CD4-positive, alpha-beta T cell treated with Interleukin-4 for 4 hours (primary cell): ENCODE data around the gene FNDC10.
A peak's percentile ranks its signal among the peaks of the same experiment; 100 is the strongest.
"Not testable (repeated sequence)": the region's sequence is repeated elsewhere in the genome, so short reads cannot be mapped to it uniquely, and the experiment has no call there.

Experiments used
- DNase-seq: peaks from one replicate; pipeline ENCODE4 v3.0.0-alpha.2; 2020

Gene FNDC10

DNA sequence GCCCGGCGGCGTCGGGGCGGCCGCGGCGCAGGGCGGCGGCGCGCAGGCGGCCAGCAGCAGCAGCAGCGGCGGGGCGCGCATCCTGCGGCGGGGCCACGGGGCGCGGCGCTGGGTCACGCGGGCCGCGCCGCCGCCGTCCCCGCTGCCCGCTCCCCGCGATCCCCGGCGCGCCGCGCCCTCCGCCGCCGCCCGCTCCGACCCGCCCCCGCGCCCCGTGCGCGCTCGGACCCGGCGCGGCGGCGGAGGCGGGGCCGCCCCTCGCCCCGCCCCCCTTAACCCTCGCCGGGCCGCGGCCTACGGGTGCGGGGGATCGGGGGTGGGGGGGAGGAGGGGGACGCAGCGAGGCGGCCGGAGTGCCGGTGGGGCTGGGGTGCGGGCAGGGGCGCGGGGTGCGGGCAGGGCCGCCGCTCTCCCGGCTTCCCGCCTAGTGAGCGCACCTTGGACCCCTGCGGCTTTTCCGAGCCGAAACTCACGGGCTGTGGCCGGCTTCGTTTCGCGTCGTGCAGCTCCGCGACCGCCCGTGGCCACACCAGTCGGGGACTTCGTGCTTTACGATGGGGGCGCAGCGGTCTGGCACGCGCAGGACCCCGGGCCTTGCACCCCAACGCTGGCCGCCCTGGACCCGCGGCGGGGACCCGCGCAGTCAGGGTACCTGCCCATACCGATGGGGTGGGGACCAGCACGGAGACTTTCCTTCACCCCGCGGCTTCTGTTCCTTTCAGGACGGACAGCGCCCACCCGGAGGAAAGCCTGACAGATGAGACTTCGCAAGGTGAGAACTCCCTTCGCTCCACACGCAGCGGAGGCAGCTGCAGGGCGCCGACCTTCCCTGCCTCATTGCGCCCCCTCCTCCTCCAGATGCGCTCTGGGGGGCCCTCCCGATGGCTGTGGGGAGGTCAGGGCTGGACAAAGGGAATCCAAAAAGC, at the start of gene FNDC10:
TSS of gene FNDC10 (minus strand) at position 201 of the 926 bp plus-strand sequence. CDS start at position 81, 120 bp downstream.
- no peak for DNase-seq

DNA sequence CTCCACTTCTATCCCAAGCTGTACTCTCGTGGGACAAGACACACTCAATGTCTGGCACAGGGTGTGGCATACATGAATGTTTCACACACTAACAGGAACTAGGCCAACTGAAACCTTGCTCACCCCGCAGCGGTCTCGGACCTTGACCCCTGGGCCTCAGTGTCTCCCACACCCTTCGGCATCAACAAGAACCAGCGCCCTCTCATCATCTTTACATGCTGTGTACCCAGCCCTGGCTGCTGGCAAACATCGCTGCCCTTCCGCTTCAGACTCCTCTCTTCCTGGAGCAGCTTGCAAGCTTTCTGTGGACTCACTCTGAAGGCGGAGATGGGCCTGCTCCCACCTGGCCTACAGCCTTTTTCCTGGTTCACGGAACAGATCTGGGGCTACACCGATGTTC, 48.3 kb upstream of the FNDC10 start:
- DNase-seq, result not testable (repeated sequence)

DNA sequence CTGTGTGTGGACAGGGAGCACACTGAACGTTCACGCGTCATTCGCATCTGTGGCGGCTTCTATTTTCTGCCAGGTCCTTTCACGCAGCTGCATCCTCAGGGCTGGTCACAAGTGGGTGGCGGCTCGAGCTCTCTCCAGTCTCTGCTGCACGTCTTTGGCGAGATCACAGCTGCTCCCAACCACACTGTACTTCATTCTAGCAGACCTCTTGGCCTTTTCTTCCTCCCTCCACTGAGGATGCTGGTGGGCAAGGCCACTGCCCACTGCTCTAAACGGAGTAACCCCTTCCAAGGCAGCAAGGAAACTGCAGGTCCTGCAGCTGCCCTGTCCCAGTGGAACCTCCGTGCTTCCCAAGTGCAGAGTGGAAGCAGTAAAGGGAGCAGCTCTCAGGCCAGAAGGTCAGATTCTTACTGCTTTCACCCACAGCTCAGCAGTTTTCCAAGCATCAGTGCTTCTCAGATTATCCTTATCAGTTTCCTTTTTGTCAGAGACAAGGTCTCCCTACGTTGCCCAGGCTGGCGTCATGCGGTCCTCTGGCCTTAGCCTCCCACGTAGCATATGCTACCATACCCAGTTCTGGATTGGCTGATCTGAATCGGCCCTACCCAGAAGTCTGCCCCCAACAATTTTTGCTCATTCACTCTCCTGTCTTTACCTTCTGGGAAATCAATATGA, 47.8 kb upstream of the FNDC10 start:
- DNase-seq, result not testable (repeated sequence)

DNA sequence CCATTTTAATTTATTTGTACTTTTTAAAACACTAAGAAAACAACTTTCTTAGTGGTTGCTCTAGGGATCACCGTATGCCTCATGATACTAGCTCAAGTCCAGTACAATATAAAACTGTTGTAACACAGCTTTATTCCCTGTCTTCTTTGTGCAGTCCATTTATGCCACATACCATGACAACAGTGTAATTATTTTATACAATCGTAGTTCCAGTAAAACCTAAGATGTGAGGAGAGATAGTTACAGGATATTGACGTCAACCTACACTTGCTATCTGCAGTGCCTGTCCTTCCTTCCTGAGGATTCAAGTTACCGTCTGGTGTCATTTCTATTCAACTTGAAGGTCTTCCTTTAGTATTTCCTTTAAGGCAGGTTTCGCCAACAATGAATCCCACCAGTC, 46.4 kb upstream of the FNDC10 start:
- DNase-seq, result not testable (repeated sequence)

DNA sequence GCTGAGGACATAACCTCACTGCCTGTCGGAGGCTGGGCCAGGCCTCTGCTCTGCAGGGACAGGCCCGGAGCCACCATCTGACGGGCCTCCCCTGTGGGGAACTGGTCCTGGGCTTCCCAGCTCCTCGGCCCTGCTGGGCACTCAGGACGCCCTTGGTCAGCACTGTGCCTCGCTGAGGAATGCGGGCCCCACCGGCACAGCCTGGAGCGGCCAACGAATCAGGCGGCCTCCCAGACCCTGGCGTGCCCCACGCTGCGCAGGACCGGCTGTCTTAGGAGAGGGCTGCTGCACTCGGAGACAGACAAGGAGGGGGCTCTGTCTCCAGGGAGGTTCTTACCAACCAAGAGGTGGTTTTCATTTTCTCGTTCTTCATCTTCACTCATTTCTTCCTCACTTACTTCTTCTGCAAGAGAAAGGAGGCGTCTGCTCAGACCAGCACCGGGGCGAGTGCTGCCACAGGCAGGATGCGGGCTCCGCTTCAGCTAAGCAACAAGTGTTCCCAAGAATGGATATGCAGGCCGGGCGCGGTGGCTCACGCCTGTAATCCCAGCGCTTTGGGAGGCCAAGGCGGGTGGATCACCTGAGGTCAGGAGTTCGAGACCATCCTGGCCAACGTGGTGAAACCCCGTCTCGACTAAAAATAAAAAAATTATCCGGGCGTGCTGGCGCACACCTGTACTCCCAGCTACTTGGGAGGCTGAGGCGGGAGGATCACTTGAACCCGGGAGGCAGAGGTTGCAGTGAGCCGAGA, 41.0 kb upstream of the FNDC10 start:
- DNase-seq, result not testable (repeated sequence)

DNA sequence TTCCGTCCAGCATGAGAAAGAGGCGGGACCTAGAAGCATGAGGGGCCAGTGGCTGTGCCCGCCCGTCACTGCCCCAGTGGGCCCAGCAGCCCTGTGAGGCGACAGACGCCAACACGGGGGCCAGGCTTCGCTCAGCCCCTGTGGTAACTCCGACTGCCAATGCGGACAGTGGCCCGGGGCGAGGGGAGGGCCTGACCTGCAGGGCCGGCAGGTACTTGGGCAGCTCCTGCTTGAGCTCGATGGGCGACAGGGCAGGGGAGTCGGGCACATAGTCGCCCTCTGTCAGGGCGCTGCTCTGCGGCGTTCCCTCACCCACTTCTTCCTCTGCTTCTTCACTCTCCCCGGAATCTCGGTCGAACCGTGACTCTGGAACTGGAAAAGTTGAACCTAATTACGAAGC, 40.1 kb upstream of the FNDC10 start:
- DNase-seq, result not testable (repeated sequence)

DNA sequence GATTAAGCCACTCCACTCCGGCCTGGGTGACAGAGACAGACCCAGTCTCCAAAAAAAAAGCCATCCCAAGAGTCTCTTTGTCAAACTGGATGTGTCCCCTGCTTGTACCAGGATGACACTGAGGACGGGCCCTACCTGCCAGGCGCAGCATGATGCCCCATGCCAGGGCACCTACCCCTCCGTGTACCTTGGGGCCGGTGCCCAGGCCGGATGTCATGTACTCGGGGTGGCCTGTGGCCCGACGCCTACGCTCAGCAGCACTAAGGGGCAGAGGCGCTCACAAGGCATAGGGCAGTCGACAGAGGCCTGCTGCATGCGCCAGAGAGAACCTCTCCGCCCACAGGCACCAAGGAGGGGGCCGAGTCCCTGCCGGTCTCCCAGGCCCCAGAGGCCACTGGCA, 39.4 kb upstream of the FNDC10 start:
- not testable (repeated sequence) for DNase-seq

DNA sequence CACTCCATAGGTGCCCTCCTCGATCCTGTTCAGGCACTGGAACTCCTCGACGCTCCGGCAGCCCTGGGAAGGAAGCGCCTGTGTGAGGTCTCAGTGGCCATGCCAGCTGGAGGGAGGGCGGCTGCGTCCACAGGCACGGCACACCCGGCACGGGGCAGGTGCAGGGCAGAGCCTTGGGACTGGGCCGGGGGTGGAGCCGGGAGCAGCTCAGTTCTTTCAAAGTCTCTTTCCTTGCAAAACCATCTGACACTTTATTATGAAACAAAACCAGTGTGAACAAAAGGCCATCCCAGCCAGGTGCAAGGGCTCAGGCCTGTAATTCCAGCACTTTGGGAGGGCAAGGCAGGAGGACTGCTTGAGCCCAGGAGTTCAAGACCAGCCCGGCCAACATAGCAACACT, 38.6 kb upstream of the FNDC10 start:
- DNase-seq, result not testable (repeated sequence)

DNA sequence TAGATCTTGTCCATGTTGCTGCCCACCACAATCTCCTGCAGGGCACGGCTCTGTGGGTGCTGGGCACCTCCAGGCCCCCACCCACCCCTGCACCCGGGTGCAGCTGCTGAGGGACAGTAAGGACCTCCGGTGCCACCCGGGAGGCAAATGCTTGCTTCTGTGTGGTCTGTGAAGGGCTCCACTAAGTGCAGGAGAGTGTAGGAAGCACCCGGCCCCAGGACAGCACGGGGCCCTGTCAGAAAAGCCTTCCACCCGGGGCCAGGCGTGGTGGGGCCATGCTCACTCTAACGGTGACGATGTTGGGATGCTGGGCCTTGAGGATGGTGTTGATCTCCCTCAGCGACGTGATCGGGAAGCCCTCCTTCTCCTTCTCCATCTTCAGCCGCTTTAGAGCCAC, 37.5 kb upstream of the FNDC10 start:
- not testable (repeated sequence) for DNase-seq

DNA sequence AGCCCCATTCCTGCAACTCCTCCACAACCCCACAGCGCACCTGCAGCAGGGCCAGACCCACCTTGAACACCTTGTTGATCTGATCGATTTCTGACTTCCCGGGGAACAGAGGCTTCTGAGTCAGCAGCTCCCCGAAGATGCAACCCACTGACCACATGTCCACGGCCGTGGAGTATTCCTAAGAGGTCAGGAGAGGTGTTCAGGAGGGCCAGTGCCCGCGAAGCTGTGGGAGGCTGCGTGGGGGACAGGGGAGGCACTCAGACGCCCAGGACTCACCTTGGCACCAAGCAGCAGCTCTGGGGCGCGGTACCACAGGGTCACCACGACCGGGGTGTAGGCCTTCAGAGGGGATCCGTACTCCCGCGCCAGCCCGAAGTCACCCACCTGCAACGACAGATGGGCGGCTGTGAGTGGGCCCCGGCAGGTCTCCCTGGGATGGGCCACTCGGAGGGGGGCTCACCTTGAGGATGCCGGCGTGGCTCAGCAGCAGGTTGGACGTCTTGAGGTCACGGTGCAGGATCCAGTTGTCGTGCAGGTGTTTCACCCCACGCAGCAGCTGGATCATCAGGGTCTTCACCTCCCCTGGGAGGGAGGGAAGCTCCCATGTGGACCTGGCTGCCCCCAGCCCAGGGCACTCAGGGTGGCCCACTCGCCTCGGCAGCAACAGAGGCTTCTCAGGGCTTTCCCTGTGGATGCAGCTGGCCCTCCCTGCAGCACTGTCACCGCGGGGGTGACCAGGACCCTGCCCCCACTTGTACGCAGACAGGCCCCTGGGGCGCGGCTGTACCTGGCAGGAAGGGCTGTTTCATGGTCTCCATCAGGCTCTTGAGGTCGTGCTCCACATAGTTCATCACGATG, 36.9 kb upstream of the FNDC10 start:
- DNase-seq, result not testable (repeated sequence)

DNA sequence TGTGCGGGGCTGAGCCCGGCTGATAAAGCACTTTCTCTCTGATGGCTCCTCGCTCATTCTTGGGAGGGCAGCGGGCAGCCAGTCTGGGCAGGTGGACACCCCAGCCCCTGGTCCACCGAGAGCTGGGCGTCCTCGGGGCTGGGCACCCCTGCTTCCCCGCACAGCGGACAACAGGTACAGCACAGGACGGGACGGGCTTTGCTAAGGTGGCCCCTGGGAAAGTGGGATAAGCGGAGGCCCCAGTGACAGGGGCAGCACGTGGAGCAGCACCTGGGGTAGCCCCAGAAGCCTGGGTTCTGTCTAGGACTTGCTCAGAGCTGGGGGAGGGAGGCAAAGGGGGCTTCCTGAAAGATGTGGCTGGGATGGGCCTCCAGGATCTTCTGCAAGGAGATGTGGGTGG, 34.7 kb upstream of the FNDC10 start:
- not testable (repeated sequence) for DNase-seq

DNA sequence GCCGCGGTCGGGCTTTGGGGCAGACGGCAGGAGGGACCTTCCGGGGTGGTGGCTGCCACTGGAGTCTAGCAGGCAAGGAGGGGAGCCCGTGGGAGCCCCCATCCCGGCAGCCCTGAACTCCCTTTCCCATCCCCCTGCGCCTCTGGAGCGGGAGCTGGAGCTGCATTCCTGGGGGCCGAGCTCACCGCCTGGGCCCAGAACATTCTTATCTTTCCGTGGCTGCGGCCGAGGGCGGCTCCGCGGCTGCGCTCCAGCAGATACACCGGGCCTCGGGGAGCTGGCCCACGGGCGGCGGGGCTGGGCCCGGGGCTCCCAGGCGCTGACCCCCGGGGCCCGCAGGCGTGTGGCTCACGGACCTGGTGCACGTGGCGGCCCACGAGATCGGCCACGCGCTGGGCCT, 33.5 kb upstream of the FNDC10 start:
- not testable (repeated sequence) for DNase-seq

DNA sequence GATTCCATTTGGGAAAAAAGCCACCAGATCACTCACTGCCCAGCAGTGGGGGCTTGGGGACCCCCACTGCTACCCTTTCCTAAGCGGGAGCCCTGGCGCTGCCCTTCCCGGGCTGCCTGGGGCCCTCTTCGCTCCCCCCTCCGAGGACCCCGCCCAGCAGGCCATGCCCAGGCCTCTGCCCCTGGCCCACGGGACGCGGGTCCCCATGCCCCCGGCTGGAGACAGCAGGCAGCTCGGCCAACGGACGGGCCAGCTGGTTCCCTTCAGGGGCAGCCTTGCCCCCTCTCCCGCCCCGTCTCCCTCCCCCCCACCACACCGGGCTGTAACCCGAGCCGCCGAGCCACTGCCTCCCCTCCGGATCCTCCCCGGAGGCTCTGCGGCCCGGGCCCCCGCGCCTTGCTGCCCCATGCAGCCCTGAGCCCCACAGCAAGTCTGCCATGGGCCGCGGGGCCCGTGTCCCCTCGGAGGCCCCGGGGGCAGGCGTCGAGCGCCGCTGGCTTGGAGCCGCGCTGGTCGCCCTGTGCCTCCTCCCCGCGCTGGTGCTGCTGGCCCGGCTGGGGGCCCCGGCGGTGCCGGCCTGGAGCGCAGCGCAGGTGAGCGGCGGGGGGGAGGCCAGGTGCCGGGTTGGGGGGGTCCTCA, 32.0 kb upstream of the FNDC10 start, which contains the start of gene MMP23B:
TSS of gene MMP23B (plus strand) at position 392 of the 639 bp plus-strand sequence. CDS start at position 438, 46 bp downstream.
- DNase-seq, result no peak

DNA sequence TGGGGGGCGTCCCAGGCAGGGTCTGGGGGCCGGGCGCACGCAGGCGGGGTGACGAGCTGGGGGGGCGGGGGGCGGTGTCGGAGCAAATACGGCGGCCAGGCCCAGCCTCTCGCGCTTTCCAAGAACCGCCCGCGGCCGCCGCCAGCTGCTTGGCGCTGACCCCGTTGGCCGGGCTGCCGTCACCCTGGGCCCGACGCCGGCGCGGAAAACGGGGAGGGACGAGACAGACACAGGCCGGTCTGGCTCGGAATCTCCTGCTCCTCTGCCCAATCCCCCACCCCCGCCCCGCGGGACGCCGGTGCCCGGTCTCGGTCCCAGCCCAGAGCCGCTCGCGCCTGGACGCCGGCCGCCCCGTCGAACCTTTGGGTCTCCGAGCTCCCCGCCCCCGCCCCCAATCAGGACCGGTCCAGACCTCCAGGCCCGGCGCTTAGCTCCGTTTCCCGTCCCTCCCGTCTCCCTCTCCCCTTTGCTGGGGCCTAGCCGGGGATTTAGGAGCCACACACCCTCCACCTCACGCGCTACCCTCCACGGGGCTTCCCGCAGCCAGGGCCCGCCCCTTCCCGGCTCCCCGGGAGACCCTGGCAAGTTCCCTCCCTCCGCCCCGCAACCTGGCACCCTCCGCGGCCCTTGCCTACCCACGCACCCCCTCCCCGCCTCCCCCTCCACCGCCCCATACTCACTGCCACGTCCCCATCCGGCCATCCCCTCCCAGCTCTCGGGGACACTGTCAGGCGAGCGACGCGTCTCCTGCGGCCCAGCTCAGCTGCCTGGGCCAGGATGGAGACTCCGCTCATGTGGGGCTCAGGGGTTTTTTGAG, 31.2 kb upstream of the FNDC10 start:
- no peak for DNase-seq

DNA sequence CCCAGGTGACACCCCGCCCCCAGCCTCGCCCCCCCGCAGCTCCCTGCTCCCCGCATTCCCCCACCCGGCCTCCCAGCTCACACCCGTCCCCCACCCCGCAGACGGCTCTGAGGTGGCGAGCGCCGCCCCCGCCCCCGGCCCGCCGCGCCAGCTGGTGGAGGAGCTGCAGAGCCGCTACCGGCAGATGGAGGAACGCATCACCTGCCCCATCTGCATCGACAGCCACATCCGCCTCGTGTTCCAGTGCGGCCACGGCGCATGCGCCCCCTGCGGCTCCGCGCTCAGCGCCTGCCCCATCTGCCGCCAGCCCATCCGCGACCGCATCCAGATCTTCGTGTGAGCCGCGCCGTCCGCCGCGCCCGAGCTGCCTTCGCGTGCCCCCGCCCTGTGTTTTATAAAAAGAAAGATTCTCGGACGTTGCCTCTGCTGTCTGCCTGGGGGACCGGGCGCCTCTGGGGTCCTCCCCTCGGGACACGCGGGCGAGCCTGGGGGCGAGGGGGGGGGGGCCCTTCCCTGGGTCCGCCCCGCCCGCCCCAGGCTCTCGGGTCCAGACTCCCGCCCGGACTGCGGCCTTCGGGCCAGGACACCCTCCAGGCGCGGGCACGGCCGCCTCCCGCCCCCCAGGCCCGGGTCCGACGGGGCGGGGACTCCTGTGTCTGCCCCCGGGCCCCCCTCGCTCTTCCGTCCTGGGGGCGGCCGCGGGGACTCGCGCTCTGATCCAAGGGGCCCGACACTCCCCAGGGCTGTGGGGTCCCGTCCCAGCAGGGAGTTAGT, 30.4 kb upstream of the FNDC10 start:
- peak; percentile 96 for DNase-seq

DNA sequence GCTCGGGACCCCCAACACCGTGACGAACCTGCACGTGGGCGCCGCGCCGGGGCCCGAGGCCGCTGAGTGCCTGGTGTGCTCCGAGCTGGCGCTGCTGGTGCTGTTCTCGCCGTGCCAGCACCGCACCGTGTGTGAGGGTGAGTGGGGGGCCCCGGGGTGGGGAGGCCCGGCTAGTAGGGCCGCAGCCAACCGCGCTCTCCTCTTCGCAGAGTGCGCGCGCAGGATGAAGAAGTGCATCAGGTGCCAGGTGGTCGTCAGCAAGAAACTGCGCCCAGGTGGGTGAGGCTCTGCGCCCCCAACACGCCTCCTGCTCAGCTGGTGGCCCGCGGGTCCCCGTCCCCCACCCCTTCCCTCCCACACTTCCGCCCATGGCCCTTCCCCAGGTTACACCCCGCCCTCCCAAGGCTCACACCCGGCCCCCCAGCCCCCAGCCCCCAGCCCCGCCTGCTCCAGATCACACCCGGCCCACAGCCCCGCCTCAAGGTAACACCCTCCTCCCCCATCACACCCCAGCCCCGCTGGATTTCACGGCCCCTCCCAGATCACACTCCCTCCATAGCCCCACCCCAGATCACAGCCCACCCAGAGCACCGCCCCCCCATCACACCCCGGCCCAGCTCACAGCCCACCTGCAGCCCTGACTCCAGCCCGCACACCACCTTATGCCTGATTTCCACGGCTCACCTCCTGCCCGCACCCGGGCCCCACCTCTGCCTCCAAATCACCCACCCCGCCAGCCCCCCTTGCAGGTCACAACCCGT, 29.7 kb upstream of the FNDC10 start:
- DNase-seq, result peak; percentile 91

DNA sequence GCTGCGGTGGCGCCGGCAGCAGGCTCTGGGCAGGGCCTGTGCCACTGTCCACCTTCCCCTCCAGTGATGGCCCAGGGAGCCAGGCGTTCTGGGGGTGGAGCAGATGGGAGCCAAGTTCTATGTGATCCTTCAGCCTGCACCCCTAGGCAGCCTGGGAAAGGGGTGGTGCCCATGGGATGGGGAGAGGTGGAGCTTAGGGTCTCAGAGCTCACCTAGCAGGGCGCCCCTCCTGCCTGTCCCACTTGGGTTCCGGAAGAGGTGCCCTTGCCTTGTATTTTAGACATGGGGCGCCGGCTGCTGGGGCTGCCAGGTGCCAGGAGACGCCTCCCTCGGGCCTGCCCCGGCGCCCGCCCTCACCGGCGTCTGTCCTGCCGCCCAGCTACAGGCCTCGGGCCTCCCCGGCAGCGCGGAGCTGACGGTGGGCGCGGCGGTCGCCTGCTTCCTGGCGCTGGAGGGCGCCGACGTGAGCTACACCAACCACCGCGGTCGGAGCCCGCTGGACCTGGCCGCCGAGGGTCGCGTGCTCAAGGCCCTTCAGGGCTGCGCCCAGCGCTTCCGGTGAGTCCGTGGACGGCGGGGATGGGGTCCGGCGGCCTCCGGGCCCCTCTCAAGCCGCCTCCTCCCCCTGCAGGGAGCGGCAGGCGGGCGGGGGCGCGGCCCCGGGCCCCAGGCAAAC, 29.0 kb upstream of the FNDC10 start:
- DNase-seq, result peak; percentile 37
